GM12874 (cell line): ENCODE results near the gene SH3GL1.

Experiments
- TF ChIP-seq, protein P1 (sequence below): IDR thresholded peaks from 2 replicates; pipeline ENCODE4 v1.5.1; 2011; ENCODE audit warnings: low read depth, mild to moderate bottlenecking, control low read depth, low read length, moderate library complexity; ENCODE audit not compliant: insufficient read depth

The SH3GL1 gene

DNA sequence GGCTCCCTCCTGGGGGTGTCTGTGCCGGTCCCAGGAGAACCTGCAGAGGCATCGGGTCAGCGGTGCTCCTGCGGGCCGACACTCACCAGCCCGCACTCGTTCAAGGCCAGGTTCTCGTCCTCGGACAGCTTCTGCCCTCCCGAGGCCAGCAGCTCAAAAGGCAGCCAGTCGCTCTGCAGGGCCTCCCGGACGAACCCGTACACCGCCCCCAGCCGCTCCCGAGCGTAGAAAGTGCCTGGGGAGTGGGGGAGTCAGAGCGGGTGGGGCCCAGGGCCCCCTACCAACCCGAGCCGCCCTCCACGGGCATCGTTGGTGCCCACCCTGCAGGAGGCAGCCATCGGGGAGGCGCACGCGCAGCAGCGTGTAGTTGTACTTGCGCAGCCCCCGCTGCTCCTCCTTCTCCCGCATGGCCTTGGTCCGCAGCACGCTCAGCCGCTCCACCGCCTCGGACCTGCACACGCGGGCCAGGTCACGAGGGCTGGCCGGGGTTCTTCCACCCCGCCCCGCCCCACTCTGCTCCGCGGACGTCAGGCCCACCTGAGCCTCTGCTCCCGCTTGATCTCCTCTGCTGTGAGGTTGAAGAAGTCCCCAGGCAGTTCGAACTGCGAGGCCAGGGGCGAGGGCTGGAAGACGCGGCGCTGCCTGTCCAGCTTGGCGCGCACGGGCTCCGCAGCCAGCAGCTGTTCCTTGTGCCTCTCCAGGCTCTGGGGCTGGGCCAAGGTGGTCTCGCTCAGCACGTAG is 45.8 kb upstream of the SH3GL1 start:
- TF ChIP-seq, protein P1, sequence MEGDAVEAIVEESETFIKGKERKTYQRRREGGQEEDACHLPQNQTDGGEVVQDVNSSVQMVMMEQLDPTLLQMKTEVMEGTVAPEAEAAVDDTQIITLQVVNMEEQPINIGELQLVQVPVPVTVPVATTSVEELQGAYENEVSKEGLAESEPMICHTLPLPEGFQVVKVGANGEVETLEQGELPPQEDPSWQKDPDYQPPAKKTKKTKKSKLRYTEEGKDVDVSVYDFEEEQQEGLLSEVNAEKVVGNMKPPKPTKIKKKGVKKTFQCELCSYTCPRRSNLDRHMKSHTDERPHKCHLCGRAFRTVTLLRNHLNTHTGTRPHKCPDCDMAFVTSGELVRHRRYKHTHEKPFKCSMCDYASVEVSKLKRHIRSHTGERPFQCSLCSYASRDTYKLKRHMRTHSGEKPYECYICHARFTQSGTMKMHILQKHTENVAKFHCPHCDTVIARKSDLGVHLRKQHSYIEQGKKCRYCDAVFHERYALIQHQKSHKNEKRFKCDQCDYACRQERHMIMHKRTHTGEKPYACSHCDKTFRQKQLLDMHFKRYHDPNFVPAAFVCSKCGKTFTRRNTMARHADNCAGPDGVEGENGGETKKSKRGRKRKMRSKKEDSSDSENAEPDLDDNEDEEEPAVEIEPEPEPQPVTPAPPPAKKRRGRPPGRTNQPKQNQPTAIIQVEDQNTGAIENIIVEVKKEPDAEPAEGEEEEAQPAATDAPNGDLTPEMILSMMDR: no peak

- TF ChIP-seq, protein P1: no peak
Measured at GRCh38 chr19:4444765-4445741, 44.7 kb upstream of the SH3GL1 start.

GRCh38 chr19:4443966-4444764 is 43.8 kb upstream of the SH3GL1 start:
- TF ChIP-seq, protein P1: no peak

GRCh38 chr19:4443188-4443587 is 42.8 kb upstream of the SH3GL1 start:
- TF ChIP-seq, protein P1: no peak

GRCh38 chr19:4442819-4443146 is 42.4 kb upstream of the SH3GL1 start:
- TF ChIP-seq, protein P1: no peak

DNA sequence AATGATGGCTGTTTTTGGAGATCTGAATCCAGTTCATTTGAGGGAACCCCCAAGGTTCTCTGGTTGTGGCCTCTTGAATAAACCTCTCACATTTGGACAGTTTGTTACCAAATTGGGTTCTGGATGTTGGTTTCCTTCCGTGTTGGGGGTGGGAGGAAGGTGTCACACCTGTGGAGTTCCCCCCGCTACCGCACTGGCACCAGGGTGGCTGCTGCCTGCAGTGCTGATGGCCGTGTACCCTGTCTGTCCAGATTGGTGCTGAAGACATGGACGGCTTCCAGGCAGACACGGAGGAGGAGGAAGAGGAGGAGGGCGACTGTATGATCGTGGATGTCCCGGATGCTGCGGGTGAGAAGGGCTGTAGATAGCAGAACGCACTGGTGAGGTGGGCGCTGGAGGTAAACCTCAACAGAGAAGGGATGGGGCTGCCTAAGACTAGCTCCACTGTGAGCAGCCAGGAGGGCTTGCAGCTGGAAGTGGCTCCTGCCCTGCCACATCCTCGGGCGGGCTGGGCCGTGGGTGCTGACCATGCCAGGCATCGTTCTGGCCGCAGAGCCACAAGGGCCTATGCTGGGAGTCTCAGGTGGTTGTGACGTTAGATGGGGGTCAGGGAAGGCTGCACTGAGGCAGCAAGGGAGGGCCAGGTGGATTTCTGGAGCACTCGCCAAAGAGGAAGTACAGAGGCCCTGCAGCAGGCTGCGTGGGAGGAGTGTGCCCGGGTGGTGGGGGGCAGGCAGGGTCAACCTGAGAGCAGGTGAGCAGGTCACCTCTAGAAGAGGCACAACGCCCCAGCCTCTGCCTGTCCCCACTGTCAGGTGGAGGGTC is 41.9 kb upstream of the SH3GL1 start:
- TF ChIP-seq, protein P1: no peak
